ENCODE data around the gene PCBP3.
A peak's percentile ranks its signal among the peaks of the same experiment; 100 is the strongest.
"Not testable (repeated sequence)": the region's sequence is repeated elsewhere in the genome, so short reads cannot be mapped to it uniquely, and the experiment has no call there.

PCBP3 gene

DNA sequence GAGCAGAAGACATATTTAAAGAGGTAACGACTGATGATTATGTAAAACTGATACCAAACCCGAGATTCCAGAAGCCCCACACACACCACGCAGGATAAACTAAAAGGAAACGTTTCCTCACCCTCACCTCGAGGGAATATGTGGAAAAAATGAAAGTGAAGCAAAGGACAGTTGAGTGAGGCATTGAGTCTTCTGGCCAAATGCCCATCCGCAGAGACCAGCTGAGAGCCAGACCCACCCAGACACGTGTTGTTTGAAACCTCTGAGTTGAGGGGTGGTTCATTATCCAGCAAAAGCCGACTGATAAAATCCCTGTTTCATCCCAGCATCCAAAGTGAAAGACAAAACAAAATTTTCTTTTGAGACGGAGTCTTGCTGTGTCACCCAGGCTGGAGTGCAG is 29.6 kb upstream of the PCBP3 start:
- peak; percentile 17 for DNase-seq

GRCh38 chr21:45615145-45615711 is 28.3 kb upstream of the PCBP3 start:
- peak; percentile 74 for DNase-seq

GRCh38 chr21:45617021-45617921 is 26.3 kb upstream of the PCBP3 start:
- peak; percentile 24 for DNase-seq

- DNase-seq: peak; percentile 9
These were observed 25.2 kb upstream of the PCBP3 start for GRCh38 chr21:45618287-45618686.

- peak; percentile 26 for DNase-seq
These were observed 24.6 kb upstream of the PCBP3 start for GRCh38 chr21:45618846-45619485.

- DNase-seq: peak; percentile 8
These were observed 23.2 kb upstream of the PCBP3 start for GRCh38 chr21:45620201-45620923.

DNA sequence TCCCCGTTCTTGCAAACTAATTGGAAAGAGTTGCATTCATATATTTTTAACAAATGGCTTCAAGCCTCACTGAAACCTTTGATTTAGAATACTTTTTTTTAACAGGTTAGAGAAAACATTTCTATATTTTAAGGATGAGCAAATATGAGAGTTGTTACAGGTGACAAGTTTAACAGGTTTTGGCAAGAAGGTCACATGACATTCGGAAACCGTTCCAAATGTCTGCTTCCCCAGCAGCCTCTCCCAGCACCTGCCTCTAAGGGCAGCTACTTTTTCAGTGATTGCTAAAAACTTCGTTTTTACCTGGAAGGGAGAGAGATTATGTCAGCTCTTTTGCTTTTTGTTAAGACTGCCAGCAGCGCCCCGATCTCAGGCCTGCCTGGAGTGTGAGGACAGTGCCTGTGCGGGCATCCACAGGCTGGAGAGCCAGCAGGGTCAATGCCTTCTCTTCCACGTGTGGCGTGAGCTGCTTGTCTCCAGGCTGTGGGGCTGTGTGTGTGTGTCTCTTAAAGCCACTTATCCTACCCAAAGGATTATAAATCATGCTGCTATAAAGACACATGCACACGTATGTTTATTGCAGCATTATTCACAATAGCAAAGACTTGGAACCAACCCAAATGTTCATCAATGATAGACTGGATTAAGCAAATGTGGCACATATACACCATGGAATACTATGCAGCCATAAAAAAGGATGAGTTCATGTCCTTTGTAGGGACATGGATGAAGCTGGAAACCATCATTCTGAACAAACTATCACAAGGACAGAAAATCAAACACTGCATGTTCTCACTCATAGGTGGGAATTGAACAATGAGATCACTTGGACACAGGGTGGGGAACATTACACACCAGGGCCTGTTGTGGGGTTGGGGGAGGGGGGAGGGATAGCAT is 21.8 kb upstream of the PCBP3 start:
- DNase-seq: not testable (repeated sequence)

DNA sequence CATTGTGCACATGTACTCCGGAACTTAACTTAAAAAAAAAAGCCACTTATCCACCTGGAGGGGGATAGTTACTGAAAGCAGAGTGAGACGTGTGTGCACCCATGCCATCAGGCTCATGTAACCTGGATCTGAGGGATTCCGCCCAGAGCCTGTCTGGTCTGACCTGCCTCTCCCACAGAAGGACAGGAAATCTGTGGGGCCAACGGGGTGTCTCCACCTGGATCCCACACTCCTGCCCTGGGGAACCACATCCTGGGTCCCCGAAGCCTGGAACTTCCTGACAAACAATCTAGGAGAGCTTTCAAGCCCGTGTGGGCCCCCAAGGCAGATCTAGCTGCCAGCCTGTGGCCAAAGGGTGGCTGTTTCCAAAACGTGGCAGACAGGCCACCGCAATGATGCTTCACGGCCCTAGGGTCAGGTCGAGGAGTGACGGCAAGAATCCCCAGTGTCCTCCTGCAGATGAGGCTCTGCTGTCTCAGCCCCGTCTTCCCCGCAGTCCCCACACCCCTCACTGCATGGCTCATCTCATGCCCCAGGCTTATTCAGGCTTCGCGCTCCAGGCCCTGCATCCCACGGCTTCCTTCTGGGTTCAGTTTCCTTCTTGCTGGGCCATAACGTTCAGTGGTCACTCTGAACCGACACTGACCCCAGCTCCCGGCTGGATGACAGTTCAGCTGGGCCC is 21.0 kb upstream of the PCBP3 start:
- DNase-seq: peak; percentile 24

DNA sequence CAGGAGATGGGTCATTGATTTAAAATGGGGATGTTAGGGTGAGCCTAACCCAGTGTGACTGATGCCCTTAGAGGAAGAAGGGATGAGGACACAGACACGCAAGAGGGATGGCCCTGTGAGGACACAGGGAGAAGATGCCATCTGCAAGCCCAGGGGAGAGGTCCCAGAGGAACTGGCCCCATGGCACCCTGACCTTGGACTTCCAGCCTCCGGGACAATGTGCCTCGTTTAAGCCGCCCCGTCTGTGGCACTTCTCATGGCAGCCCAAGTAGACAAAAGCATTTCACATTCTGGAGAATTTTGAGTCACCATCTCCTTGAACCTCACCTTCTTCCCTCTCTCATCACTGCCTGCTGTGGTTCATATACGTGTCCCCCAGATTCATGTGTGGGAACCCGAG is 20.1 kb upstream of the PCBP3 start:
- peak; percentile 14 for DNase-seq

DNA sequence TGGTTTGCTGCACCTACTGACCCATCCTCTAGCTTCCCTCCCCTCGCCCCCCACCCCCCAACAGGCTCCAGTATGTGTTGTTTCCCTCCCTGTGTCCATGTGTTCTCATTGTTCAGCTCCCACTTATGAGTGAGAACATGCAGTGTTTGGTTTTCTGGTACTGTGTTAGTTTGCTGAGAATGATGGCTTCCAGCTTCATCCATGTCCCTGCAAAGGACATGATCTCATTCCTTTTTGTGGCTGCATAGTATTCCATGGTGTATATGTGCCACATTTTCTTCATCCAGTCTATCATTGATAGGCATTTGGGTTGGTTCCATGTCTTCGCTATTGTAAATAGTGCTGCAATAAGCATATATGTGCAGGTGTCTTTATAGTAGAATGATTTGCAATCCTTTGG is 17.4 kb upstream of the PCBP3 start:
- not testable (repeated sequence) for DNase-seq

- no peak for DNase-seq
These were observed 14.2 kb upstream of the PCBP3 start for GRCh38 chr21:45629046-45629981.

GRCh38 chr21:45630066-45630694 is 13.3 kb upstream of the PCBP3 start:
- DNase-seq: no peak

DNA sequence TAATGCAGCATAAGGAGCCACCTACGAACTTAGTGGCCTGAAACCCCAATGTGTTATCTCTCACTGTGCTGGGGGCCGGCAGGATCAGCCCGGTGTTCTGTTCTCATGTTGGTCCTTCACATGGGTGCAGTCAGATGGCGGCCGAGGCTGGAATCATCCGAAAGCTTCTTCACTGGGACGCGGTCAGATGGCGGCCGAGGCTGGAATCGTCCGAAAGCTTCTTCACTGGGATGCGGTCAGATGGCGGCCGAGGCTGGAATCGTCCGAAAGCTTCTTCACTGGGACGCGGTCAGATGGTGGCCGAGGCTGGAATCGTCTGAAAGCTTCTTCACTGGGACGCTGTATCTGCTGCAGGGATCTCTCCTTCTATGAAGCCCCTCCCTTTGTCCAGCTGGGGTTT is 12.6 kb upstream of the PCBP3 start:
- DNase-seq: no peak

- no peak for DNase-seq
These were observed 12.0 kb upstream of the PCBP3 start for GRCh38 chr21:45631540-45631939.

DNA sequence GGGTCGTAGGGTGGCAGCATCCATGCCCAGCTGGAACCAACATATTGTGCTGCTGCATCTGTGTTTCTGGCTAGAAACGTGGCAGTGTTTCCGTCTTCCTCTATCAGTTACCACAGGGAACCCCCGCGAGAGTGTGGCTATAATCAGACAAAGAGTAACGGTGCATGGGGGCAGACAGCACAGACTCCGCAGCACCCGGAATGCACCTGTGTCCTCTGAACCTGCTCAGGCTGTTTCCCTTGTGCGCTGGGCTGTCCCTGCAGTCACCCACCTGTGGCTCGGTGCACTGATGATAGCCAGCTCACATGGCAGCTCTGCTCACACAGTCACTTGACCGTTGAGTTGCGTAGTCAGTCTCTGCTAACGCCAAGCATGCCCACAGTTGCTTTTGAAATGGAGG is 11.4 kb upstream of the PCBP3 start:
- DNase-seq: no peak

GRCh38 chr21:45632637-45633251 is 10.8 kb upstream of the PCBP3 start:
- no peak for DNase-seq

- DNase-seq: no peak
These were observed 8.9 kb upstream of the PCBP3 start for GRCh38 chr21:45634511-45635183.

DNA sequence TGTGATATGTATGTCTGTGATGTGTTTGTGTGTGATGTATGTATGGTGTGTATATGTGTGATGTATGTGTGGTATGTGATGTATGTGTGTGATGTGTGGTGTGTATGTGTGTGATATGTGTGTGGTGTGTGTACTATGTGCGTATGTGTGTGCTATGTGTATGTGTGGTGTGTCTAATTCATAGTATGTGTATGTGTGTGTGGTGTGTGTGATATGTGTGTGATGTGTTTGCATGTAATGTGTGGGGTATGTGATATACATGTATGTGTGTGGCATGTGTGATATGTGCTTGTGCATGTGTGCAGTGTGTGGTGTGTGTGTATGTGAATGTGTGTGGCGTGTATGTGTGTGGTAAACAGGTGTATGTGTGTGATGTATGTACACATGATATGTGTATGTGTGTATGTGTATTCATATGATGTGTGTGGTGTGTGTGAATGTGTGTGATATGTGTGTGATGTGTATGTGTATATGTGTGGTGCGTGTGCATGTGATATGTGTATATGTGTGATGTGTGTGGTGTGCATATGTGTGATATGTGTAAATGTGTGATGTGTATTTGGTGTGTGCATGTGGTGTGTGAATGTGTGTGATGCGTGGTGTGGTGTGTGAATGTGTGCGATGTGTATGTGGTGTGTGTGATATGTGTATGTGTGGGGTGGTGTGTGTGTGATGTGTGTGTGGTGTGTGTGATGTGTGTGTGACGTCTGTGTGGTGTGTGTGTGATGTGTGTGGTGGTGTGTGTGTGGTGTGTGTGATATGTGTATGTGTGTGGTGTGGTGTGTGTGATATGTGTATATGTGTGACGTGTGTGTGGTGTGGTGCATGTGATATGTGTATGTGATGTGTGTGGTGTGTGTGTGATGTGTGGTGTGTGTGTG is 8.0 kb upstream of the PCBP3 start:
- no peak for DNase-seq

Measured in activated CD4-positive, CD25-positive, alpha-beta regulatory T cell treated with anti-CD3 and anti-CD28 coated beads, Interleukin-2, amount 50 U/mL, for 72 hours (primary cell).